TTC549 (cell line): ENCODE results near the gene CTTN.

Experiments used
- FAIRE-seq: peaks from 2 replicates; lab custom pipeline; 2012; peaks lifted over from hg19 to GRCh38; lab: Jason Lieb, UNC

The CTTN gene

GRCh38 chr11:70477609-70478008 is 79.3 kb downstream of the CTTN start:
- FAIRE-seq: no peak

GRCh38 chr11:70478166-70478890 is 80.0 kb downstream of the CTTN start:
- no peak for FAIRE-seq

- FAIRE-seq: no peak
Measured at GRCh38 chr11:70480711-70481110, 82.4 kb downstream of the CTTN start.

- no peak for FAIRE-seq
Measured at GRCh38 chr11:70481625-70482528, 83.5 kb downstream of the CTTN start.

GRCh38 chr11:70482529-70482917 is 84.2 kb downstream of the CTTN start:
- FAIRE-seq: no peak

GRCh38 chr11:70483077-70483861 is 84.9 kb downstream of the CTTN start:
- no peak for FAIRE-seq

- FAIRE-seq: no peak
Measured at GRCh38 chr11:70483917-70484316, 85.6 kb downstream of the CTTN start.

- no peak for FAIRE-seq
Measured at GRCh38 chr11:70485326-70486025, 87.1 kb downstream of the CTTN start.

- no peak for FAIRE-seq
Measured at GRCh38 chr11:70486026-70486415, 87.7 kb downstream of the CTTN start.
